HL-60/S4 treated with retinoic acid at 250 ng/mL for 4 days and 3 days (cell line): ENCODE results near the gene SEMA5B.

Experiments
- in situ Hi-C: fragments of 300-500 bp; cut with MboI; formaldehyde crosslinking; loops from 2 replicates; pipeline ENCODE4 v1.7.0; 2022; ENCODE audit warnings: low sequenced_read_pairs

Gene SEMA5B

DNA sequence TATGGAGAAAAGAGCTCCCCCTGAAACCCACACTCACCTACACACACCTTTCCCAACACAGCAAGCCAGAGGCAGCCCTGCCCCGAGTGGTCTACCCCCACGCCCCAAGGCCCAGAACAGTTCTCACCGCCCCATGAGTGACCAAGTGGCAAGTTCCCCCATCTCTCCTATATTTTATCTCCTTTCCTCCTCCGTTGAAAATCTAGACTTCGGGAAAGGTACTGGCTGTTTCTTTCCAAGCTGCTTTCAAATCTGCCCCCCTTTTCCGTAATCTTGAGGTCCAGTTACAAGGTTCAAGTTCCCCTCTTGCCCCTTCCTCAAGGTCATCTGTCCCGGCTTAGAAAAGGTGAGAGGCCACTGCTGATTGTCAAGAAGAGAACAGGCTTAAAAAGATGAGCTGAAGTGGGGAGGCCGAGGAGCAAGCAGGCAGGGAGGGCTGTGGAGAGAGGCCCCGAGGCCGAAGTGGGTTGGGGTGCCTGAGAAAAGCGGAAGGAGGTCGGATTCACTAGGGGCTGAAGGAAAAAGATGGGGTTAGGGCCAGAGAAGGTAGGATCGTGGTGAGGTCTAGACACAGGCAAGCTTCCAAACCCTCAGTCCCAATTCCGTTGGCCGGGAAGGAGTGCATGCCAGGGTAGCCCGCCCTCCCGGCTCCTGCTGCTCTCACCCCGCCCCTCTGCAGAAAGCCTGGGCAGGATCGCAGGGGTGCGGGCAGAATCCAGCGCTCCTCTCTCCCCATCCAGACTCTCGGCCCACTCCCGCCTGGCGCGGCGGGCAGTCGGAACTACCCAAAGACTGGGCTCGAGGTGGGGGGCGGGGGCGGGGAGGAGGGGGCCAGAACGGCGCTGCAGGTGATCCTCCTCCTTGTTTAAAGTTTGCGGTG, 1.7 kb downstream of the SEMA5B start:
- in situ Hi-C loops, result no loop called here

DNA sequence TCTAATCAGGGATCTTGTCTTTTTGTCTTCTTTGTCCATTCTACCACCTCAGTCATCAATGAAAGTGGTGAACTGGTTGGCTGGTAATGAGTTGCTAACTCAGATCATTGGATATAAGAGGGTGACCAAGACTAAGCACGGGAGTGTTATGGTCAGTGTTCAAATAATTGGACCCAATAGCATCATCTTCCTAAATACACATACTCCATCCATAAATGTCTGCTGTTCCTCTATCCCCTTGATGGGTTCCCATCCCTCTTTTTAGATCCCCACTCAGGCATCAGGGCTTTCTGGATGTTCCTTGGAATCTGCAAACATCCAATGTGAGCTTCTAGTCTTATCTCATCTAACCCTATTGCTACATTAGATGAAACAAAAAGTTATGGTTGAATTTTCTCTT, 3.5 kb downstream of the SEMA5B start:
- in situ Hi-C loops, result no loop called here

DNA sequence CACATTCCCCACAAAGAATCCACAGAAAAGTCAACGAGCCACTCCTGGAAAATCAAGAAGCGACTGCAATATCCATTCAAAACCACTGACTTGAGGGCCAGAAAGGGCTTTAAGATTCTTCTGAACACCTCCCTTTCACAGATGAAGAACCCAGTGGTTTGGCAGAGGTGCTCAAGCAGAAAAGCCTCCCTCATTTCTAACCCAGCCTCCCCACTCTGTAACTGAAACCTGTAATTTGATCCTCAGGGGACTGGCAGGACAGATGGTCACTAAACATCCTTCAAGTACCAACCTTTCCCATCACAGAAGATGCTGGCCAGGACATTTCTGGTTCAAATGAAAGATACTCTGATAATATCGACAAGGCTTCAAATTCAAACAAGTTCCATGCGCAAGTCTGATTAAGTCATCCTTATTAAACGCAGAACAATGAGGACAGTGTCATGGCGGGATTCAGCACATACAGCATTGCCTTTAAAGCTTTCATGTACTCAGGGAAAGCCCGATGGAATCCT, 5.5 kb downstream of the SEMA5B start:
- in situ Hi-C loops, result no loop called here

DNA sequence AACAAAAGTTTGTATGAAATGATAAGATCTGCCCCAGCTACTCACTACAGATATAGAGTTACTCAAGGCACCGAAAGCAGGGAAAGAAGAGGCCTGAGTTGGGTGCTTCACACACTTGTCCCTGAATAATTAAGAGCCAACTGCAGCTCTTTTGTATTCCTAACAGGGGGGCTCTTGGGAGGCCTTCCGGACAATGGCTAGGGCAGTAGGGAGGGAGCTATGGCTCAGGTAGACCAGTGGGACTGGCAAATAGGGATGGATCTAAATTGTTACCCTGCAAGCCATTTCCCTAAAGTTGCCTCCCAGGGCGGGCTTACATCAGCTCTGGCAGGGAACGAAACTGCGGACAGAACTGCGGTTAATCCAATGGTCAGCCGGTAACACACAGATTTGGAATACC, 6.2 kb downstream of the SEMA5B start:
- in situ Hi-C loops, result no loop called here

DNA sequence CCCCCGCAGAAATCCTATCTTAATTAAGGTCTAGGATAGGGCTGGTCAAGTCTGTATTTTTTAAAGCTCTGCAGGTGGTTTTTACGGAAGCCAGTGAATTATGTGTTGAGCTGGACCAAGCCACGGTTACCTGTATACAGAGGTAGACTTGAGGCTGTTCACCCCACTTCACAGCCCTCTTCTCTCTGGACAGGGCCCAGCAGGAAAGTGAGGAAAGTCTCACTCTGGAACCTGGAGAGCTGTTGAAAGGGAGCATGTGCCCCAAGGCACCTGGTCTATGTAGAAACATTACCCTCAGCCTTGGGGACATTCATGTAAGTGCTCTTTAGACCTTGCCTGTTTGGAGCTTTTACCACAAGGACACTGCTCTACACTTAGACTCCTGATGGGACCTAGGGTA, 6.9 kb downstream of the SEMA5B start:
- in situ Hi-C loops, result no loop called here

DNA sequence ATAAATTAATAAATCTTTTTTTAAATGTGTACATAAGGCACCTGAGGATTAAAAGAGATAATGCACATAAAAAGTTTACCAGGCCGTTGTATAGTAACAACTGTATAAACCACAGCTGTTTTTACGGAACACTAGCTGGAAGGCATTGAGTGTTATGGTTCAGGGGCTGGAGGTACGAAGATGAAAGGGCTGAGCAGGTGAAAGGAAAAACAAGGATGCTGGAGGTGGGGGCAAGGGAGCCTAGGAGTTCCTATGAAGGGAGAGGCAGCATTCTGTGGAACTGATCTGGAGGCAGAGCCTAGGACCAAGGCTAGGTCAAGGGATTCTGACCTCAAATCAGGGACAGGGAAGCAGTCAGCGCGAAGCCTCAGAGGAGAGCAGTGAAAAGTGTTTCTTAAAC, 8.0 kb downstream of the SEMA5B start:
- in situ Hi-C loops, result no loop called here

DNA sequence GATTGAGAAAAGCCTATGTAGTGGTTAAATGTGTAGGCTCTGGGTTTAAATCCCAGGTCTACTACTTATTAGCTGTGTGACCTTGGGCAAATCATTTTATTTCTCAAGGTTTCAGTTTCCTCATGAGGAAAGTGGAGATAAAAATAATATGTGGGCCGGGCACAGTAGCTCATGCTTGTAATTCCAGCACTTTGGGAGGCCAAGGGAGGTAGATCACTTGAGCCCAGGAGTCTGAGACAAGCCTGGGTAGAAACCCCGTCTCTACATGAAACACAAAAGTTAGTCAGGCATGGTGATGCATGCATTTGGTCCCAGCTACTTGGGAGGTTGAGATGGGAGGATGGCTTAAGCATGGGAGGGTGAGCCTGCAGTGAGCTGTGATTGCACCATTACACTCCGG, 8.4 kb downstream of the SEMA5B start:
- in situ Hi-C loops, result no loop called here

DNA sequence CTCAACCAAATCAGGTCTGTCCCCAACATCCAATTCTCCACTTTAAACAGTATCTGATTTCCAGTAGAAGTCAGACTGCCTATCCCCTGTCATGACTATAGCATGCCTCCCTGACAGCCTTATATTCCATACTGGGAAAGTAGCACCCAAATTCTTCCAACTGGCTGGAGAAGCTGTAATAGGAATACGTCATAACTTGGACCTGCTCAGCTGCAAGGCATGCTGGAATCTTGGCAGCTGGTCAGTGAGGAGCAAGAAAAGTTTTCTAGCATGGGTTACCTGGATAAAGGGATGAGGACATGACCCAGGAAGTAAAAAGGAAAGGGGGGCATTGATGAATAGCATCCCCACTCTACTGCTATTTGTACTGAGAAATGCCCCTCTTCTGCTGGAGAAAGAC, 8.9 kb downstream of the SEMA5B start:
- in situ Hi-C loops, result no loop called here

DNA sequence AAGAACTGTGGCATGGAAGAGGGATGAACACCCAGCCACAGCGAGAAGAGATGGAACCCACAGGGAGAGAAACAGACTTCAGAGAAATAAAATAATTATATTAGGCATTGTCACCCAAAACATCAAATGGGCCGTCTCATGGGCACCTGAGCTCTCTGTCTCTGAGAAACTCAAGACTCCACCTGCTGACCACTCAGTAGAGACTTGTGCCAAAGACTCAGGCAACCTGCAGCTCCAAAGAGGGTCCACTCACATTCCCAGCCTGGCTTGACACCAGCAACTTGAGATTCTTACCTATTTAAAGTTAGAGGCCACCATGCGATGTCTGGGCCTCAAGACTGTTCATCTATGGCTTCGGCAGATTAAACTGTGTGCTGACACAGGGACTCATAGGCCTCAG, 12.0 kb downstream of the SEMA5B start:
- in situ Hi-C loops, result no loop called here

DNA sequence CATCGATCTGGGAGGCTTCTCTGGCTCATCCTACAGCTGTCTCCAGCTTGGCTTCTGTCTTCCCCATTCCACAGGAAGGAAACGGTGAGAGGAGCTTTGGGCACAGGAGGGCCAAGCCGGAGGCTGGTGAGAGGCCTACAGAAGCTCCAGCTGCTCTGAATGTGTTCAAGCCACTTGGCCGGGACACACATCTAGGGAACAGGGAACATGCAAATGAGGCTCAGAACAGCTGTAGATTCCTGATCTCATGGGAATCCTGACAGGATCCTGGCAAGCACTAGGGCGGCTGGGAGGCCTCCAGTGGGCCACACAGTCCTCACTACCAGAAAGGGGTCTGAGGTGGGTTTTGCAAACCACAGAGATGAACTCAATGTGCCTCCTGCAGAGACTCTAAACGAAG, 13.7 kb downstream of the SEMA5B start:
- in situ Hi-C loops, result no loop called here

DNA sequence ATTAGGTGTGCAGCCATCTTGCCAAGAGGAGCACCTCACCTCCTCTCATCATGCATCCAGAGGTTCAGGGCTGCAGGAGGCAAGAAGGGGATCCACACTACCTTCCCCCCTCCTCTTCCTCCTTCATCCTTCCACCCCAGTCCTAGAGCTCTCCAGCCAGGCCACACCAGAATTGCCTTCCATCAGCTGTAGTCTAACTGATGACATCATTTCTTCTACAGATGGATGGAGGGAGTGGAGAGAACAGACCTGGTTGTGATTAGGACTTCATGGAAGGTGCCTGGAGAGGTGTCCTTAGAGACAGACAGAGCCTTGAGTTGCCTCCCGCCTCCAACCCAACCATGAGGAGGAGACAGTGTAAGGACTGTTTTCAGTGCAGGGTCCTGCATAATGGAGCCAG, 14.9 kb downstream of the SEMA5B start:
- in situ Hi-C loops, result no loop called here

DNA sequence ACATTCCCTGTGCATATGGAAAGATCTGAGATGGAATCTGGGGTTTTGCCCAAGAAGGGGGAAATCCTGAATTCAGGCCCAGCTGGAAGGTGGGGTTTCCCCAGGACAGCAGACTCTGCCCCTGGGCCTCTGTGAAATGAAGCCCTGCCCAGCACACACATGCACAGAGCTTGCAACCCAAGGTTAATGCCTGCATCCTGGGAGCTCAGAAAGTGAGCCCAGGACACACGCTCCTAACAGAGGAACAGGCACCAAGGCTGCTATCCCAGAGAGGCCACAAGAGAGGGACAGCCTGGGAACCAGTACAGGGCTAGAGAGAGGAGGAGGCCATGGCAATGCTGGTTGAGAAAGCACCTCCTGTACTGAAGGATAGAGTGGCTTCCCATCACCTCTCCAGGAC, 16.1 kb downstream of the SEMA5B start:
- in situ Hi-C loops, result no loop called here

DNA sequence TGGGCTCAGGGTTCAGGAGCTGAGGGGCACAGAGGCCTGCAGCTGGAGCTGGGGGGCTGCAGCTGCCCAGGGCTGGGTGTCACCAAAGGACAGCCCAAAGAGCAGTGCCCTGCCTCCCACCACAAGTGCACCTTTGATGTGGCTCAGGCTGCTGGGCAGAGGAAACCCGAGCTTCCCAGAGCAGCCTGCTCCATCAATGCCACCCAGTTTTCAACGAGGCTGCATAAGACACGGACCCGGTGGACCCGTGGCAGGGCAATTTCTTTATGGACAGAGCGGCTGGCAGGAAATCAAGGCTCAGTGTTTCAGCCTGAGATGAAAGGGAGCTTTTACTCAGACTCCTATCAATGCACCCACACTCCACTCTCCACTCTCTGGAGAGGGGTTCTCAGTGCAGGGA, 18.7 kb downstream of the SEMA5B start:
- in situ Hi-C loops, result no loop called here

DNA sequence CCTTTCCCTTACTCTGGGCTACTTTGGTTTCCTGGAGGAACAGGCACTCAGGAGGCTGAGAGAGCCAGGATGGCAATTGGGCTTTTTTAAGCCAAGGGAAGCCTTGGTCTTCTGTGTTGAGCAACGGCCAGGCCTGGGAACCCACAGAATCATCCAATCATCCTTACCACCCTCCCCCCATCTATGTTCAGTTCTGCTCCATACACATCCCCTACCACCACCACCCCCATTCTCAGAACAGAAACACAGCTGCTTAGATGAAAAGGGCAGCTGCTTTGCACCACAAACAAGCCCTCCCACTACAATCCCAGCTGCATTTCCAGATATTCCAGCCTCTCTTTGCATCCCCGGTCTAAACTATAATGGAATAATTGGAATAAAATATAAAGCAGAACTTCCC, 21.0 kb downstream of the SEMA5B start:
- in situ Hi-C loops, result no loop called here

DNA sequence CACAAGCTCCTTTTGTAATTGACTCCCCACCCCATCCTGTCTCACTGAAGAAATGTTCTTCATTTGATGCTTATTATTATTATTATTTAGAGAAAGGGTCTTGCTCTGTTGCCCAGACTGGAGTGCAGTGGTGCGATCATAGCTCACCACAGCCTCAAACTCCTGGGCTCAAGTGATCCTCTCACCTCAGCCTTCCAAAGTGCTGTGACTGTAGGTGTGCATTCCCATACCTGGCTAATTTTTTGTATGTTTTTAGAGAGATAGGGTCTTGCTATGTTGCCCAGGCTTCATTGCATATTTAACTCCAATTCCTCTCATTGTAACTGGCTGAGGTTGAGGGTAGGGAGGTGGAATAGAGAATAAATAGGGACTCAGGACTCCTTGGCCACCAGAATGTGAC, 22.3 kb downstream of the SEMA5B start:
- in situ Hi-C loops, result no loop called here

DNA sequence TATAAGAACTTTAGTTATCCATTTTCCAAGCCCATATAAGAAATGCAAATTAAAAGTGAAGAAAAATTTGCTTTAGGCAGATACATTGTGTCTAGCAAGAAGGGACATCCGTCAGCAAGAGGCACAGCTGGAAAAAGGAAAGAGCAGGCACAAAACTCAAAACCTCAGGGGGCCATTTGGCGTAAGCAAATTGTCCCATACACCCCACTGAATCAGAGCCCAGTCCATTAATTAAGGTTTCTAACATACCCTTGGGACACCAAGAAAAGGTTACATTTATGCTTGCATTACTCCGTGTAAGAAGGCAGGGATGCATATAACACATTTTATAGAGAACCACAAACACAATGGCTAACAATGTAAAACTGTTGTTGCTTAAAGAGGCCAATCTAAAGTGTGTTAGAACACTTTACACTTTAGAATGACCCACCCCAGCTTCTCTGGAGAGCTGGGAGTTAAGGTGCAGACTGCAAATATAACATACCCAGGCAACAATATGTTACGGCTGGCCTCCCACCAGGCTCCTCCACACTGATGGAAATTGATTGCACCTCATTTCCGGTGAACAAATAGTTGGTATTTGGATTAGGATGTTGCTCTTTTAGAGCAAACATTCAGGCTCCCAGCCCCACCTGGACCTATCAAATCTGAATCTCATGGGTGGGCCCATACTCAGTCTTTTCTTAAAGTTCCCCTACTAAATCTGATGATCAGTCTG, 23.2 kb downstream of the SEMA5B start:
- in situ Hi-C loops, result no loop called here

DNA sequence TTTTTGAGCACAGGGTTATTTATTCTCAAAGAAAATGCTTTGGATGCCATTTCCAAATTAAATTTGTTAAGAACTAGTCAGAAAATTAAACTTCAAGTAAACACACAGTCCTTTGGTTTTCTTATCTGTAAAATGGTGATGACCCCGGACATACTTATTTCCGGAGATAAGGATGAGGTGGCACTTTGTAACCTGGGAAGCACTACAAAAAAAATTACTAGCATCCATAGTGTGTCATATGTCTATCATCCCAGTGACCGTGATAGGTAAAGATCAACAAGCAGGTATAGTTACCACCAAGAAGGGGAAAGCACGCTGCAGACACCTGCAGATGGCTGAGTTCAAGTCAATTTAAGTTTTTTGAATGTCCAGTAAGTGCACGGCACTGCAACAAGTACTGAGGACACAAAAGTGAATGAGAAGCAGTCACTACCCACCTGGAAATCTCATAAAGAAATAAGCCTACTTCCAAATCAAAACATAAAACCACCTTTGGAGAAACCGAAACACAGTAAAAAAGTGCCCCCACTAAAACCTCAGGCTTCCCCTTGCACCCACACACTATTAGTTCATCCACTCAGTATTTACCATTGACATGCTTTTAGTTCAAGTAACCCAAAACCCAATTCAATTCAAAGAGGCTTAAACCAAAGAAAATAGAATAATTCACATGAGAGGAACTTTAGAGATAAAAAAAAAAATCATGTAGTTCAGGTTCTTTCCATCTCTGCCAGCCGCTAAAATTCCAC, 24.6 kb downstream of the SEMA5B start:
- in situ Hi-C loops, result no loop called here

DNA sequence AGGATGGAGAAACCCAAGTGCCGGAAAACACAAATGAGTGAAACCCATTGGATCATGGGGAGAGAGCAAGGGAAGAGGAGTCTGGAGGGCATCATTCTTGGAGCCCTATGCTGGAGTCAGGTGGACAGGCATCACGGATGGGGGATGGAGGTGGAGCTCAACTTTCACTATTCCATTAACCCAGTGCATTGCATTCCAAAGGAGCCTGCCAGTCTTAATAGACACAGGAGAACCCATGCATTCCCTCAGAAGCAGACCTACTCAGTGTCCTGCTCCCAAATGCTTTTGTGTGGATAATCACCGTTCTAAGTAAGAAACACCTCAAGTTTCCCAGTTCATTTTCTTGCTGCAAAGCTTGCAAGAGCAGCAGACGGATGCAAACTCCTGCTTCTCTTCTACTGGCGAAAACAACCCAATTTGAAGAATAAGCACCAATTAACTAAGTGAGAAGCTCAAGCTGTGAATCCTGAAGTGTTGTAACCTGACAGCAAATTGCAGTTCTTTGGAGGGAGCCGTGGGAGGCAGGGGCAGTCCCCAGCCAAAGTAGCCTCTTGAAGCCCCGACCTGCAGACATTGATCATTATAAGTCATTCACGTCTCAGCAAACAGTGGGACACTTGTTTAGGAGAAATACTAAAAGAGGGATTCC, 25.3 kb downstream of the SEMA5B start:
- in situ Hi-C loops, result no loop called here

DNA sequence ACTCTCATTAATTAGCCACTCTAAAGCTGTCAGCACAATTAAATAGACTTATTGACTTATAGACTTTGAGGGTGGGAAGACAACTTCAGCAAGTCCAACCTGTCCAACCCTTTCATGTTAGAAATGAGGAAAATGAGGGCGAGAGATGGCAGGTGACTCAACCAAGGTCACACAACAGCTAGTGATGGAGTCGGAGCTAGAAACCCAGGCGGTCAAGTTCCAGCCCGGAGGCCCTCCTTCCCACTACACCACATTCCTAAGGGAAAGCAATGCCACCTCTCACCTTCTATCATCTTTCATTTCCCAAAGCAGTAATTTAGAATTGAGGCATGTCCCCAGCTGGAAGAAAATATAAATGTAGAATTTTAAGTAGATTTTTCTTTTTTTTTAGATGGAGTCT, 28.7 kb downstream of the SEMA5B start:
- in situ Hi-C loops, result no loop called here

DNA sequence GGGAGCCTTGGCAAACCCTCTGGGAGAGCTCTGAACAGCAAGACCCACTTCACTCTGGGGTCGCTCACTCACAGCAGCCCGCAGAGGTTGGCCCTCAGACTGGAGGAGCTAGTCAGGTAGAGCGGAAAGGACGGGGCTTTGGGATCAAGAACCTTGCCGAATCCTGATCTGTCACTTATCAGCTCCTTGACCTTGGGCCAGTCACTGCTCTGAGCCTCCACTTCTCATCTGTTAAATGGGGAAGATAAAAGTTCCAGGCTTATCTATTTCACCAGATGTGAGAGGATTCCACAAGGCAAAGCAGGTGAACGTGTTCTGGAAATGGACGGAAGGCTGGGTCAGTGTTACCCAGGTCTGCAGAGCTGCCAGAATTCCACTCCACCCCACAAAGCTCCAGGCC, 29.4 kb downstream of the SEMA5B start:
- in situ Hi-C loops, result no loop called here

DNA sequence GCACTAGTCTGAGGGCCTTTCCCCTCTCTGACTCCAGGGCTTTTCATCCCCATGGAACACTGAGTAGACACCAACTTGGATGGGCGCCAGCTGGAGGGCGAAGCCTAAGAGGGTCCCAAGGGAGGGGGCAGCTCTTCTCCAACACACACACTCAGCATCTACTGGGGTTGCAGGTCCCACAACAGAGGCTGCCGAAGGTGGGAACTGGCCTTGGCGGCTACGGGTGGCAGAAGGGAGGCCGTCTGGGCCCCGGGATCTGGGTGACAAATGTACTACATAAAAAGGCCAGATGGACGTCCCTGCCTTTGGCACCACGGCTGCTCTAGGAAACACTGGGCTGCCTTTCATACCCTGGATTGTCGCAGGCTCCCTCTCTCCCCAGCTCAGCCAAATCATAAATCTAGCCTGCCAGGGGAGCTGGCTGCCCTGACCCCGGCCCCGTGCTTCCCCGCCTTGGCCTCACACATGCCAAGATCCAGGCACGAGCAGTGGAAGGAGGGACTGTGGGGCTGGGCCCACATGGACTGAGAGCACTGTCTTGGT, 31.5 kb downstream of the SEMA5B start:
- in situ Hi-C loops, result no loop called here
